Skeletal muscle satellite cell (primary cell): ENCODE data around the gene HSPBP1.

ENCODE experiments used
- H3K27me3 ChIP-seq: 2 replicates; pipeline ENCODE4 v1.7.0; 2013; ENCODE audit warnings: low read length; ENCODE audit not compliant: control insufficient read depth, insufficient read depth
- H3K36me3 ChIP-seq: 2 replicates; pipeline ENCODE4 v1.7.0; 2013; ENCODE audit warnings: mild to moderate bottlenecking, control low read depth, low read length; ENCODE audit not compliant: insufficient read depth
- H3K4me1 ChIP-seq: 2 replicates; pipeline ENCODE4 v1.7.0; 2013; ENCODE audit warnings: low read length; ENCODE audit not compliant: control insufficient read depth, insufficient read depth
- H3K4me2 ChIP-seq: 2 replicates; pipeline ENCODE4 v1.7.0; 2013; ENCODE audit warnings: mild to moderate bottlenecking, low read length
- H3K4me3 ChIP-seq: 2 replicates; pipeline ENCODE4 v1.7.0; 2013; ENCODE audit warnings: low read length
- H3K9ac ChIP-seq: 2 replicates; pipeline ENCODE4 v1.7.0; 2013; ENCODE audit warnings: mild to moderate bottlenecking, low read depth, low read length, moderate library complexity
- H3K9me3 ChIP-seq: replicated peaks from 2 replicates; pipeline ENCODE4 v1.7.0; 2013; ENCODE audit warnings: mild to moderate bottlenecking, control low read depth, low read length

HSPBP1 gene

GRCh38 chr19:55249841-55250240, 30.1 kb downstream of the HSPBP1 start:
- Histone ChIP-seq H3K4me3 (no peak overlapping the region), H3K4me2 (no peak overlapping the region), H3K27me3 (no peaks in the 10 kb centered on the region), H3K9me3 (no peaks in the 10 kb centered on the region), H3K36me3 (peaks cover 17% of the 10 kb centered on the region), H3K4me1 (peaks cover 12% of the 10 kb centered on the region), H3K9ac (no peak overlapping the region)

- Histone ChIP-seq H3K4me3 (no peak overlapping the region), H3K27me3 (no peaks in the 10 kb centered on the region), H3K9ac (no peak overlapping the region), H3K9me3 (no peaks in the 10 kb centered on the region), H3K36me3 (peaks cover 26% of the 10 kb centered on the region), H3K4me1 (peaks cover 7% of the 10 kb centered on the region), H3K4me2 (no peak overlapping the region)
Measured at GRCh38 chr19:55248704-55249103, 31.2 kb downstream of the HSPBP1 start.

- Histone ChIP-seq H3K27me3 (no peaks in the 10 kb centered on the region), H3K9me3 (no peaks in the 10 kb centered on the region), H3K4me3 (no peak overlapping the region), H3K4me1 (peaks cover 7% of the 10 kb centered on the region), H3K4me2 (no peak overlapping the region), H3K36me3 (peaks cover 26% of the 10 kb centered on the region), H3K9ac (no peak overlapping the region)
Measured at GRCh38 chr19:55248166-55248675, 31.7 kb downstream of the HSPBP1 start.

GRCh38 chr19:55247621-55248099, 32.2 kb downstream of the HSPBP1 start:
- no peak overlapping the region for H3K4me3 ChIP-seq
- no peak overlapping the region for H3K9ac ChIP-seq
- H3K9me3 ChIP-seq = no peaks in the 10 kb centered on the region
- H3K4me2 ChIP-seq = no peak overlapping the region
- H3K27me3 ChIP-seq = no peaks in the 10 kb centered on the region
- H3K4me1 ChIP-seq = peaks cover 7% of the 10 kb centered on the region
- peaks cover 26% of the 10 kb centered on the region for H3K36me3 ChIP-seq

GRCh38 chr19:55246462-55247451, 33.2 kb downstream of the HSPBP1 start:
- H3K9me3 ChIP-seq = no peaks in the 10 kb centered on the region
- no peaks in the 10 kb centered on the region for H3K27me3 ChIP-seq
- peaks cover 5% of the 10 kb centered on the region for H3K4me1 ChIP-seq
- peaks cover 34% of the 10 kb centered on the region for H3K36me3 ChIP-seq
- no peak overlapping the region for H3K4me2 ChIP-seq
- H3K4me3 ChIP-seq = no peak overlapping the region
- H3K9ac ChIP-seq = no peak overlapping the region

GRCh38 chr19:55245236-55245904, 34.5 kb downstream of the HSPBP1 start:
- Histone ChIP-seq H3K36me3 (peaks cover 45% of the 10 kb centered on the region), H3K4me1 (no peaks in the 10 kb centered on the region), H3K9me3 (no peaks in the 10 kb centered on the region), H3K9ac (no peak overlapping the region), H3K4me2 (no peak overlapping the region), H3K4me3 (no peak overlapping the region), H3K27me3 (no peaks in the 10 kb centered on the region)

GRCh38 chr19:55244004-55244680, 35.8 kb downstream of the HSPBP1 start:
- Histone ChIP-seq H3K4me2 (no peak overlapping the region), H3K4me3 (no peak overlapping the region), H3K9ac (no peak overlapping the region), H3K36me3 (peaks cover 54% of the 10 kb centered on the region), H3K9me3 (no peaks in the 10 kb centered on the region), H3K4me1 (no peaks in the 10 kb centered on the region), H3K27me3 (no peaks in the 10 kb centered on the region)

GRCh38 chr19:55242517-55242916, 37.4 kb downstream of the HSPBP1 start:
- no peak overlapping the region for H3K4me3 ChIP-seq
- no peaks in the 10 kb centered on the region for H3K4me1 ChIP-seq
- peaks cover 65% of the 10 kb centered on the region for H3K36me3 ChIP-seq
- no peak overlapping the region for H3K4me2 ChIP-seq
- H3K9ac ChIP-seq = no peak overlapping the region
- H3K9me3 ChIP-seq = no peaks in the 10 kb centered on the region
- no peaks in the 10 kb centered on the region for H3K27me3 ChIP-seq

- Histone ChIP-seq H3K27me3 (no peaks in the 10 kb centered on the region), H3K9ac (no peak overlapping the region), H3K4me2 (no peak overlapping the region), H3K36me3 (peaks cover 71% of the 10 kb centered on the region), H3K4me1 (no peaks in the 10 kb centered on the region), H3K9me3 (no peaks in the 10 kb centered on the region), H3K4me3 (no peak overlapping the region)
Measured at GRCh38 chr19:55241935-55242464, 37.9 kb downstream of the HSPBP1 start.

- Histone ChIP-seq H3K4me1 (no peaks in the 10 kb centered on the region), H3K4me3 (no peak overlapping the region), H3K4me2 (no peak overlapping the region), H3K9me3 (no peaks in the 10 kb centered on the region), H3K9ac (no peak overlapping the region), H3K36me3 (peaks cover 73% of the 10 kb centered on the region), H3K27me3 (no peaks in the 10 kb centered on the region)
Measured at GRCh38 chr19:55241143-55241934, 38.6 kb downstream of the HSPBP1 start.
